ENCODE measurements around the gene CADPS2.

CADPS2 gene

GRCh38 chr7:122770686-122771335 is 115.4 kb downstream of the CADPS2 start:
- no peak for DNase-seq (ENCODE audit: low read depth in 2 of 2)

DNA sequence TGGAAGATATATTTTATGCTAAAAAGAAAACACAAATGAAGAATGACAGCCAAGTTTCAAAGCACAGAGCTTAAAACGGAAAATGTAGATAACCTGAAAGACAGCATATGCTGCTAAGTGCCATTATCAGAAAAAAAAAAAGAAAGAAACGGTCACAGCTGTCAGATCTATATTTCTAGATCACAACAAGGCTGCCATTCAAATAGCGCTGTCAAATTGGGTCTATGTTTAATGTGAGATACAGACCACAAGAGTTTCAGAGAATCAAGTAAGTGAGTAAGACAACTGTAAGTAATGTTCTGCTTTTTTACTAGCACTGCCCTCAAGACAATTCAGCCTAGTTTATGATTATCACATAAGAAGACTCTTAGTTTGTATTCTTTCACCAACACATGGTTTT is 117.4 kb downstream of the CADPS2 start:
- no peak for DNase-seq (ENCODE audit: low read depth in 2 of 2)

- no peak for DNase-seq (ENCODE audit: low read depth in 2 of 2)
Measured at GRCh38 chr7:122767339-122767738, 118.9 kb downstream of the CADPS2 start.

DNA sequence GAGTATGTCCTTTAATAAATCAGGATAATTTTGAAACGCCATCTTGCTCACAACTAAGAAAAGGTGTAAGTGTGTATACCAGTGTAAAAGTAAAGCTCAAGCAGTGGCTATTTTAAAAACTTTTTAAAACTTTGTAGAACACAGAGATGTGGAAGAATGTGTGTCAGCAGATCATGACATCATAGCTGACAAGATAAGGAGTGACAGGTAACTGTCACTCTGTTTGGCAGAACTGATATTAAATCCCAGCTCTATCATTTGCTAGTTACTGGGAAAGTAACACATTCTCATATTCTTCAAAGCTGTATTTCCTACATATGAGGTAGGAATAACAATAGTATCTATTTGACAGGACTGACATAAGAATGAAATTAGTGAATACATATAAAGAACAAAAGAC is 119.7 kb downstream of the CADPS2 start:
- no peak for DNase-seq (ENCODE audit: low read depth in 2 of 2)

- no peak for DNase-seq (ENCODE audit: low read depth in 2 of 2)
Measured at GRCh38 chr7:122764902-122765301, 121.4 kb downstream of the CADPS2 start.

- no peak for DNase-seq (ENCODE audit: low read depth in 2 of 2)
Measured at GRCh38 chr7:122764020-122764419, 122.2 kb downstream of the CADPS2 start.

GRCh38 chr7:122762071-122762470 is 124.2 kb downstream of the CADPS2 start:
- DNase-seq (ENCODE audit: low read depth in 2 of 2), result no peak

- DNase-seq (ENCODE audit: low read depth in 2 of 2), result no peak
Measured at GRCh38 chr7:122758501-122758900, 127.8 kb downstream of the CADPS2 start.

DNA sequence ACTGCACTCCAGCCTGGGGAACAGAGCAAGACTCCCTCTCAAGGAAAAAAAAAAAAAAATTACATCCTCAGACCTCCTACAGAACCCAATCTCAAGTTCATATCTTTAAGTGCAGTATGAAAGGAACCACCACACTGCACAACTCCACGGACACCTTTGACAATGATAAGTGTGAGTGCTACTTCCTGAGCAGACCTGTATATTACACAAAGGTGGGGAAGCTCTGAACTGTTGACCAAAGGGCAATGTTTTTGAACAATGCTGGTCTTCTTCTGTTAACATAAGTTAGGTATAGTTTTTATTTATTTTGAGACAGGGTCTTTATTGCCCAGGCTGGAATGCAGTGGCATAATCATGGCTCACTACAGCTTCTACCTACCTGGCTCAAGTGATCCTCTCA is 129.4 kb downstream of the CADPS2 start:
- DNase-seq (ENCODE audit: low read depth in 2 of 2), result no peak

DNA sequence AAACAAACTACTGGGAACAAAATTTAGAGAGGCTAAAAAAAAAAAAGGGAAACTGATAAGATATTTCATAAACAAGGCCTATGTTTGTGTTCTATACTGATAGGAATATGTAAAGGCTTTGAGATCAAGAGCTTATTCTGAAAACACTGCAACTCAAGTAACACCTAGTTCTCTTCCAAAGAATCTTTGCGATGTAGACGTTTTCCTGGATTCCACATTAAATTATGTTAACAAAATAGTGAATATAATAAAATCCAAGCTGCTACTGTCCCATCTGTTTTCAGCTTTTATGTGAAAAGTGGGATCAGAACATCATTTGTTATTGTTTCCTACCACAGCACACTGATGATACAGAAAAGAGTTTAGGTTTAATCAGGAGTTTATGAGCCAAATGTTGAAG is 130.6 kb downstream of the CADPS2 start:
- DNase-seq (ENCODE audit: low read depth in 2 of 2), result no peak

DNA sequence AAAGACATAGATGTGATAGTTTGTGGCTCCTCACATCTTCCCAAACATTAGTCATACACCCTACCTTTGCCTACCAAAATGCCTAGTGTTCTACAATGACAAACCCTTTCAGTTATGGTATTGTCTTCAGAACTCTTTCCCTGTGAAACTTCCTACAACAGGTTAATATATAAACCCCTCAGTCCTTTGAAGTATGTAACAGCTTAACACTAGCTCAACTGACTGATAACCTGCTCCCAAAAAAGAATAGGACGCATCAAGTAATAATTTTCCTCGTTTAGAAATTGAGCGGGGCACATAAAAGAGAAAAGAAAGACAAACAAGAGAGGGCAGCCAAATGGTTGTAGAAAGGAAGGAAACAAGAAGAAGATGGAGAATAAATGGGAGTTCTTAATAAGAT is 133.7 kb downstream of the CADPS2 start:
- no peak for DNase-seq (ENCODE audit: low read depth in 2 of 2)

GRCh38 chr7:122750389-122750788 is 135.9 kb downstream of the CADPS2 start:
- DNase-seq (ENCODE audit: low read depth in 2 of 2), result no peak

DNA sequence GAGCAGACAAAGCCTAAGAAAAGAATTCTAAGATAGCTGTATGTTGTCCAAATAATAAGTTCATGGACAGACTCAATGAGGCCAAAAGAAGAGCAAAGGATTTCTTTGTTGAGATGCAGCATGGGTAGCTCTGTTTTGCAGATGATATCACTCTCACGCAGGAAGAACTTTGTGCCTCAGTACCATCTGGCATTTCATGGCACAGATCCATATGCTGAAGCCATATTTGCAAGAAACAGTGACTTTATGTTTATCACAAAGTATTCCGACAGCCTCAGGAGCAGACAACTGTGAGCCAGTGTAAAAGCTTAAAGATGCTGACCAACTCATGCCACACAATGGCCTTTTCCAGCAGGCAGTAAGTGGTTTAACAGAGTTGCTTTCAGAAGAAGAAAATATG is 138.1 kb downstream of the CADPS2 start:
- no peak for DNase-seq (ENCODE audit: low read depth in 2 of 2)

DNA sequence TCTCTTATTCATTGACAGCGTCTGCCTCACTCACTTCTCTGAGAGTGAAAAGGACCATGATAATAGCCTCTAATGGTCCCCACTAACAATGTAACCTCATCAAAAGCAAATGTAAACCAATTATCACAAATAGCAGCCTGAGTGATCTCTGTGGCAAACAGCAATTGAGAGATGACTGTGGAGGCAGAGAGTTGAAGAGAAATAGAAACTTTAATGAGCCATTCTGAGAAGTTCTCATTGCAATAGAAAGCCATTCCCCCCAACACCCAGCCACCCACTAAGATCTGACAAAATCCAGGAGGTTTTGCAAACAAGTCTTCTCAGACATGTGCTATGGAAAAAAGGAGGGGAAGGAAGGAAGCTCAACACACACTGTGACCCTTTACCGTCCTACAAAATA is 139.3 kb downstream of the CADPS2 start:
- no peak for DNase-seq (ENCODE audit: low read depth in 2 of 2)

DNA sequence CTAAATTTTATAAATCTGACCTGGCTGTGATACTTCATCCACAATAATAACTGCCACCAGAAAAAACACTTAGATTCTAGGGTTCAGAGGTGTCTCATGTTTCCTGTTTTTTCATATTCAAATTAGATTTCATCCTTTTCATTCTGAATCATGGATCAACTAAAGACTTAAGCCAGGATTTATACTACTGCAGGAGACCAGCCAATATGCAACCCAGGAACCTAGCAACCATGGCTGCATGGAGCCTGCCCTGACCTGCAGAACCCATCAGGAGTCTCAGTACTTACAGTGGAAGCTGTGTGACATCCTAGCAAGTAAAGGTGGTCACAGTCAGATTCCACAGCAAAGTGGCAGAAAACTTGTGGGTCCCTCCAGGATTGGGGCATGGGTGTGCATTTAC is 143.0 kb downstream of the CADPS2 start:
- no peak for DNase-seq (ENCODE audit: low read depth in 2 of 2)

DNA sequence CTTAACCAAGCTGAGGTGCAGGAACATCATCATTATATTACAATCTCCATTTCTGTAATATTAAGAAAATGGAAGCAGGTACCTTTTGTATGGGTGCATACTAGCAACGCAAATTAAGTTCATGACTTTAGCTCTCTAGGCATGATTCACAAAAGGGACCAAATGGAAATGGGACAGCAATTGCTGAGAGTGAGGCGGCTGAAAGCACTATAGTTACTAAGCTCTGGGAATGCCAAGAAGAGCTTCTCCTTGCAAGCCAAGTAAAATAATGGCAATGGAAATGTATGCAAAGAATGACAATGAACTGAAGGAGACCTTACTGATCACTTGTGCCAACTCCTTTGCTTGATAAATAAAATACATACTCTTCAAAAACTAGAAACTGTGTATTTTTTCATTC is 147.3 kb downstream of the CADPS2 start:
- no peak for DNase-seq (ENCODE audit: low read depth in 2 of 2)

GRCh38 chr7:122736183-122736582 is 150.1 kb downstream of the CADPS2 start:
- no peak for DNase-seq (ENCODE audit: low read depth in 2 of 2)

GRCh38 chr7:122727759-122728158 is 158.5 kb downstream of the CADPS2 start:
- DNase-seq (ENCODE audit: low read depth in 2 of 2), result no peak

- no peak for DNase-seq (ENCODE audit: low read depth in 2 of 2)
Measured at GRCh38 chr7:122727354-122727753, 158.9 kb downstream of the CADPS2 start.

DNA sequence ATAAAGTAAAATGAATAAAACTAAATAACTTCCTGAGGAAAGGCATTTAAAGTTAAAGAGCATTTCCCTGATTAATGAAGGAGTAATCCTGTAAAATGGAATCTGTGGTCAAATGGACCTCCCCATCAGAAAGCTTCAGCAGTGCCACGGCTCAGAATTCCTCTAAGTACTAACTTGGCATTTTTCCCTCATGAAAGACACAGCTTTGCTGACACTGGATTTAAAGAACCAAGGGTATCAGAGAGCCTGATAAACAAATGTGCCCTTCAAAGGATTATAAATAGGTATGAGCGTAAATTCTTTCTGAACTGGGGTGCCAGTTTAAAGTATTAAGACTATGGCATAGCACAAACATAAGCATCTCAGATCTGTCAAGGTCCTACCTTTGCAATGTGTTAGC is 159.4 kb downstream of the CADPS2 start:
- no peak for DNase-seq (ENCODE audit: low read depth in 2 of 2)

GRCh38 chr7:122724366-122724765 is 161.9 kb downstream of the CADPS2 start:
- DNase-seq (ENCODE audit: low read depth in 2 of 2), result no peak

DNA sequence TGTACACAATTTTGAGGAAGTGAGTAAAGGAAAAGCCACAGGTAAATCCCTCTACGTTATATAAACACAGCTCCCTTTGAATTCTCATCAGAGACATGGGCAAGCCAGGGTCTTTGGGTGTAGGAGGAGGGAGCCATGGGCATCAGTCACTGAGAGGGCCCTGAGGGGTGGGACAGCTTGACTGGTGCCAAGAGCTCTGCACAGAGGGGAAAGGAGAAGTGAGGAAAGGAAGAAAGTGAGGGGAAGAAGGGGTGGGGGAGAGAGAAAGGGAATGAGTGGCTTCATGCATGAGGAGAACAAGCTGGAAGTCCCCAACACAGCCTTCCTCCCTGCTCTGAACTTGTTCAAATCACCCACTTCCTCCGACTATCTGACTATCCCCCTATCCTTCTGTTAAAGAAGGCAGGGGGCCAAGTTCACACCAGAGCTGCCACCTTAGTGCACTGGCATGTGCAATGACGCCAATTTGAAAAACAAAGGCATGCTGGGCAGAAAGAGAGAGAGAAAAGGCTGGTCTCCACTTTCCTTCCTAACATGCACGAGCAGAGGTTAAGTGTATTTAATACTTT is 167.2 kb downstream of the CADPS2 start:
- DNase-seq (ENCODE audit: low read depth in 2 of 2), result no peak

GRCh38 chr7:122717356-122718089 is 168.7 kb downstream of the CADPS2 start:
- no peak for DNase-seq (ENCODE audit: low read depth in 2 of 2)

All from activated CD4-positive, alpha-beta T cell treated with anti-CD3 and anti-CD28 coated beads for 24 hours (primary cell).